Activated naive CD8-positive, alpha-beta T cell treated with anti-CD3 and anti-CD28 coated beads for 36 hours (primary cell): ENCODE data around the gene ELOF1. TPM values are rescaled to one million over a fixed set of nuclear protein-coding genes. Genes with fewer than 3 reads are reported as not detected.
A peak's percentile ranks its signal among the peaks of the same experiment; 100 is the strongest.

ENCODE experiments used
- DNase-seq: peaks from one replicate; pipeline ENCODE4 v3.0.0; 2021
- H3K27ac Mint-ChIP-seq: one replicate; pipeline ENCODE4 v1.8.0; 2022; ENCODE audit warnings: mild to moderate bottlenecking, moderate library complexity, mixed read lengths
- H3K27me3 Mint-ChIP-seq: one replicate; pipeline ENCODE4 v1.8.0; 2022; ENCODE audit warnings: mild to moderate bottlenecking, mixed read lengths
- H3K36me3 Mint-ChIP-seq: one replicate; pipeline ENCODE4 v1.8.0; 2021; ENCODE audit warnings: mild to moderate bottlenecking, mixed read lengths
- H3K4me1 Mint-ChIP-seq: one replicate; pipeline ENCODE4 v1.8.0; 2021; ENCODE audit warnings: mixed read lengths
- H3K4me3 Mint-ChIP-seq: one replicate; pipeline ENCODE4 v1.8.0; 2022; ENCODE audit warnings: mild to moderate bottlenecking, moderate library complexity, mixed read lengths
- H3K9me3 Mint-ChIP-seq: one replicate; pipeline ENCODE4 v1.8.0; 2022; ENCODE audit warnings: mixed read lengths
- total RNA-seq, 2 experiments: library from RNA; stranded (reverse); gene quantifications; one replicate each; pipeline ENCODE4 v1.2.3, GENCODE V29; 2021

The ELOF1 gene
- total RNA-seq, 2 experiments from 2014 or later: 63.8 to 69.3 TPM

DNA sequence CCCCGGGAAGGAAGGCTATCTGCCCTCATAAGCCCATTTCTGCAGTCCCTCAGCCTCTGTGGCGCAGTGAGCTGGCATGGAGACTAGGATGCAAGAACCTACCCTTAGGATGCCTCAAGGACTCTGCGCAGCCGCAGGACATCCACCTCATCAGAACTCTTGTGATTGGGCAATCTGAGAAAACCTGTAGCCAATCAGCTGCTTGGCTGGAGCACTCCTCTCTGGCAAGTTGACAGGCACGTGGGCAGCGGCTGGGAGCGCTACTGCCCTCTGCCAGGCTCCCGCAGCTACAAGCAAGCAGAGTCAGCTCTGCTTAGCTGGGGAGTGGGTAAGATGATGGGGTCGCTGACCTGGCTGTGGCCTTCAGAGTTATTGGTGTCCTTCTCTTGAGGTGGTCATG, 28.6 kb downstream of the ELOF1 start:
- Mint-ChIP-seq H3K4me3 (no peak overlapping the region), H3K27me3 (no peaks in the 10 kb centered on the region), H3K36me3 (no peaks in the 10 kb centered on the region), H3K4me1 (peaks cover 21% of the 10 kb centered on the region), H3K27ac (no peak overlapping the region), H3K9me3 (no peaks in the 10 kb centered on the region)
- DNase-seq: peak; percentile 63

DNA sequence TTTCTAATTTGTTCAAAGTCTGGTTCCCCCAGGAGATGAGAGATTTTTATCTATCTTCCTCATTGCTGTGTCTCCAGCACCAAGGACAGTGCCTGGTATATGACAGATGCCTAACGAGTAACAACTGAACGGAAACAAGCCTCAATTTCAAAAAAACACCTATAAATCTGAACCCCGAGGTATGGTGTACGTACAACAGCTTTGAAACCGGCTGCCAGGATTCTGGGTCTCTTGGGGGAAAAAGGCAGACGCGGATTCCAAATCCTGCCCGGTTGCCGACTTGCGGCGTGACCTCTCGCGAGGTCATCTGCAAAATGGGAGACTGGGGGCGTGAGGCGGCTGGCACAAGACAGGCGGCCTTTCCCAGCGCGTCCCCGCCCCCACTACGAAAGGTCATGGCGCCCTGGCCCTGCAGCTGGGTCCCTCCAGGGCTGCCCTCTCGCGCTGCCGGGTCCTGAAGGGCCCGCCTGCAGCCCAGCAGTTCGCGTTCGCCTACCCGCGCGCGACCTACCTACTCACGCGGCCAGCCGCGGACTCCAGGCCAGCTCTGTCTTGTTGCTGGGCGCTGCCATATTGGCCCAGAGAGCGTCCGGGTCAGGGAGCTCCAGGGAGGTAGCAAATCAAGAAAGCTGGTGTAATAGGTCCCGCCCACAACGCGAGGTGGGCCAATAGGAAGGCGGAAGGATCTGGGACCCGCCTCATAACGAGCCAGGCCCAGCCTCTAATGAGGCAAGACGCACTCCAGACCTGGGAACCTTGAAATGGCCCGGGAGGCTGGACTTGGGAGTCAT, 30.3 kb downstream of the ELOF1 start, which contains the start of gene ECSIT:
Gene ECSIT (minus strand): TSS at position 584 of the 791 bp plus-strand sequence. CDS start 9,964 bp downstream, outside the sequence.
- peaks cover 21% of the 10 kb centered on the region for H3K4me1 Mint-ChIP-seq
- H3K27ac Mint-ChIP-seq: peak within 1 kb of the TSS; percentile 85
- peak; percentile 93 for DNase-seq
- H3K36me3 Mint-ChIP-seq: no peaks in the 10 kb centered on the region
- no peaks in the 10 kb centered on the region for H3K9me3 Mint-ChIP-seq
- peak within 1 kb of the TSS; percentile 87 for H3K4me3 Mint-ChIP-seq
- no peaks in the 10 kb centered on the region for H3K27me3 Mint-ChIP-seq

DNA sequence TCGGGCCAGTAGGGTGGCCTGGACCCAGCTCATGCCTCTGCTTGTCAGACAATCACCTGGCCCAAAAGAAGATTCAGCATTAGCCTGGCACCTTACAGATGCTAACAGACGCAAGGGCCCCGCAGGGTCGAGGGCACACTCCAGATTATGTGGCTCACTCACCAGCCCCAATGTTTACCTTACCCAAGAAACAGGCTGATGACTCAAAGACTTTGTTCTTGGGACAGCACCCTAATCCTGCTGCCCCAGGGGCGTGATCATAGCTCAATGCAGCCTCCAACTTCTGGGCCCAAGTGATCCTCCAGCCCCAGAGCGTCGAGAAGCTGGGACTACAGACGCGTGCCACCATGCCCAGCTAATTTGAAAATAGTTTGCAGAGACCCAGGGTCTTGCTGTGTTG, 39.9 kb downstream of the ELOF1 start:
- peaks cover 6% of the 10 kb centered on the region for H3K36me3 Mint-ChIP-seq
- no peak overlapping the region for H3K27ac Mint-ChIP-seq
- no peaks in the 10 kb centered on the region for H3K27me3 Mint-ChIP-seq
- no peak overlapping the region for H3K4me3 Mint-ChIP-seq
- H3K4me1 Mint-ChIP-seq: no peaks in the 10 kb centered on the region
- no peaks in the 10 kb centered on the region for H3K9me3 Mint-ChIP-seq
- DNase-seq: no peak

- no peak overlapping the region for H3K4me3 Mint-ChIP-seq
- H3K4me1 Mint-ChIP-seq: no peaks in the 10 kb centered on the region
- no peaks in the 10 kb centered on the region for H3K27me3 Mint-ChIP-seq
- no peaks in the 10 kb centered on the region for H3K9me3 Mint-ChIP-seq
- H3K27ac Mint-ChIP-seq: no peak overlapping the region
- peaks cover 12% of the 10 kb centered on the region for H3K36me3 Mint-ChIP-seq
- DNase-seq: no peak
Measured at GRCh38 chr19:11513946-11514345, 45.1 kb downstream of the ELOF1 start.

- no peak for DNase-seq
- H3K4me1 Mint-ChIP-seq: peaks cover 5% of the 10 kb centered on the region
- peaks cover 3% of the 10 kb centered on the region for H3K27me3 Mint-ChIP-seq
- H3K9me3 Mint-ChIP-seq: no peaks in the 10 kb centered on the region
- no peak overlapping the region for H3K4me3 Mint-ChIP-seq
- no peak overlapping the region for H3K27ac Mint-ChIP-seq
- H3K36me3 Mint-ChIP-seq: peaks cover 23% of the 10 kb centered on the region
Measured at GRCh38 chr19:11510444-11510843, 48.6 kb downstream of the ELOF1 start.

DNA sequence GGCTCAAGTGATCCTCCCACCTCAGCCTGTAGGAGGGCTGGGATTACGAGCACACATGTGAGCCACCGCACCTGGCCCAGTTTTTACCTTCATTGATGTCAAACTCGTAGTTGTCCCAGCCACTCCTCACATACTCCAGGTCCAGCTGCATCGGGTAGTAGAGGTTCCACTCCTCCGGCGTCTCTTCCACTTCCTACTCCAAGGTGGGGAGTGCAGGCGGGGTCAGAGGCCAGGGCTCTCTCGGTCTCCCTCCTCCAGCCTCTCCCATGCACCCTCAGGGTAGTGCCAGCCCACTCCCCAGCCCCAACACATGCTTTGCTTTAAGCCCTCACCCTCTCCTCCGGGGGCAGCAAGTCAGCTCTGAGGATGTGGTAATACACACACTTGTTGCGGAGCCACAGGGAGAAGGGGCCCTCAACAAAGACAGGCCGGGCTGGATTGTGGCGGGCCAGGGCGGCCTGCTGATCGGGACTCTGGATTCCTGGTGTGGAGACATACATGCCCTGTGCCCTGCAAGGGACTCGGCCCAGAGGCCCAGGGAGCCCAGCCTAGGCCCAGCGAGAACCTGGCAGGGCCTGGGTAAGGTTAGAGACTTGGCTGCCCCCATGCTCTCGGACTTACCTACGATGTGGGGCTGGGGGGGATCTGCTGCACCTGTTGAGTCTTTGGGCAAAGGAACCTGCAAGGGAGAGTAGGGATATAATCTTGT, 51.5 kb downstream of the ELOF1 start:
- Mint-ChIP-seq H3K4me3 (peak overlapping the region; percentile 86), H3K9me3 (no peaks in the 10 kb centered on the region), H3K27me3 (peaks cover 3% of the 10 kb centered on the region), H3K4me1 (peaks cover 11% of the 10 kb centered on the region), H3K27ac (no peak overlapping the region), H3K36me3 (peaks cover 19% of the 10 kb centered on the region)
- no peak for DNase-seq

DNA sequence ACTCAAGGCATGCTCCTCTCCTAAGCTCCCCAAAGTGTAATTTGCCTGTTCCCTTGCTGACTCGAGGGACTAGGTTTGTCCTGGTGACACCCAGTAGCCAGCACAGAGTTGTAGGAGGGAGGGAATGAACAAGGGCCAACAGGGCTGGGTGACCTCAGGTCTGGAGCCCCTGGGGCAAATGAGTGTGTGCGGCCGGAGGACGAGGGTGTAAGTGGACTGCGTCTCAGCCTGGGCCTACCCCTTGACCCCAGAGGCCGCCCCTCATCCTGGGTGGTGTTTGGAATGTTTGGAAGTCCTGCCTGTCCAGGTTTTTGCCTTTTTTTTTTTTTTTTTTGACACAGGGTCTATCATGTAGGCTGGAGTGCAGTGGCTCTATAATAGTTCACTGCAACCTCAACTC, 52.1 kb downstream of the ELOF1 start:
- Mint-ChIP-seq H3K27me3 (peaks cover 3% of the 10 kb centered on the region), H3K4me1 (peaks cover 11% of the 10 kb centered on the region), H3K27ac (peak overlapping the region; percentile 91), H3K9me3 (no peaks in the 10 kb centered on the region), H3K4me3 (peak overlapping the region; percentile 86), H3K36me3 (peaks cover 17% of the 10 kb centered on the region)
- no peak for DNase-seq

GRCh38 chr19:11506101-11506555, 52.9 kb downstream of the ELOF1 start:
- peak overlapping the region; percentile 91 for H3K27ac Mint-ChIP-seq
- no peak for DNase-seq
- peaks cover 3% of the 10 kb centered on the region for H3K27me3 Mint-ChIP-seq
- peak overlapping the region; percentile 86 for H3K4me3 Mint-ChIP-seq
- peaks cover 13% of the 10 kb centered on the region for H3K36me3 Mint-ChIP-seq
- peaks cover 11% of the 10 kb centered on the region for H3K4me1 Mint-ChIP-seq
- H3K9me3 Mint-ChIP-seq: no peaks in the 10 kb centered on the region

DNA sequence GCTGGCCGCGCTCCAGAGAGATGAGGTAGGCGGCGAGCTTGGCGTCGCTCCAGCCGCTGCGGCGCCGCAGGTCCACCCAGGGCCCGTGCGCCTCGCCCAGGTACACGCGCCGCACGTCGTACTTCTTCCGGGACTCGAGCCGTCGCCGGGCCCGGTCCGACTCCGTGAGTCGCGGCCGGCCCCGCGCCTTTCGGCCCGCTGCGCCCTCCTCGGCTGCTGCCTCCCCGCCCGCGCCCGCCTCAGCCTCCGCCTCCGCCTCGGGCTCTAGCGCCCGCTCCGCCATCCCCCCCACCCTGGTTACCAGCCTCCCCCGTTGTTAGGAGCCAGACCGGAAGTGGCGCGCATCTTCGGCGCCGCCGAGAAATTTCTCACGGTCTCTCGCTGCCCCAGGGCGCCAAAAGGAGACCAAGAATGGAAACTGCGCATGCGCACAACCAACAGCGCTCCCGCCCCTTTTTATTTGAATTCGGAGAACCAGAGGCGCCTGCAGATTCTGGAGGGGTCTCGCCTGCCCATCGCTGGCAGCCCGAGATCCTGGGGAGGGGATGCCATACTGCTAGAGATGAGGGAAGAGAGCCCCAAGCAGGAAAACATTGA, 53.4 kb downstream of the ELOF1 start, which contains the start of gene ZNF653:
Gene ZNF653 (minus strand): TSS at position 336 of the 597 bp plus-strand sequence. CDS start 53 bp downstream, at position 283.
- peak within 1 kb of the TSS; percentile 86 for H3K4me3 Mint-ChIP-seq
- peaks cover 11% of the 10 kb centered on the region for H3K4me1 Mint-ChIP-seq
- H3K27me3 Mint-ChIP-seq: peaks cover 3% of the 10 kb centered on the region

DNA sequence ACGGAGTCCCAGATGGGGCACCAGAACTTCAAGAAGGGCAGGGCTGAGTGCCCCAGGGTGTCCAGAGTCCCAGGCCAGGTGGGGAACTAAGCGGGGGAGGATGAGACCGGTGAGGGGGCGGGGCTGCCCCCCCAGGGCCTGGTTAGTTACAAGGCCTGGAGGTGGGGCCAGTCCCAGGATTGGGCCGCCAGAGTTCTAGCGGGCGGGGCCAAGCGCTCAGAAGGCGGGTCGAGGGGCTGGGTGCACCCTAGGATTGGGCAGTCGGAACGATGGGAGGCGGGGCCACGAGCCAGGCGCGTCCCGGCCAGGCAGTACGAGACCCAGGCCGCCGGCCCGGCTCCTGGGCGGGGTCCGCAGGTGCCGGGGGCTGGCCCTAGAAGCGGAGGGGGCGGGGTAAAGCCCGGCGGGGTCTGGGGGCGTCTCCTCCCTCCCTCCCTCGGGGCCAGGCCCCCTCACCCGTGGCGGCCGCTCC, 54.0 kb downstream of the ELOF1 start:
- H3K27me3 Mint-ChIP-seq: peaks cover 3% of the 10 kb centered on the region
- H3K4me1 Mint-ChIP-seq: peaks cover 11% of the 10 kb centered on the region
- H3K4me3 Mint-ChIP-seq: peak overlapping the region; percentile 86
- H3K36me3 Mint-ChIP-seq: peaks cover 10% of the 10 kb centered on the region
- peak; percentile 99 for DNase-seq
- peak overlapping the region; percentile 80 for H3K27ac Mint-ChIP-seq
- no peaks in the 10 kb centered on the region for H3K9me3 Mint-ChIP-seq

More for the DNA sequence above, 53.4 kb downstream of the ELOF1 start, which contains the start of gene ZNF653:
- H3K36me3 Mint-ChIP-seq: peaks cover 10% of the 10 kb centered on the region
- H3K27ac Mint-ChIP-seq: peak within 1 kb of the TSS; percentile 91
- DNase-seq: peak; percentile 93
- no peaks in the 10 kb centered on the region for H3K9me3 Mint-ChIP-seq

GRCh38 chr19:11504502-11505031, 54.5 kb downstream of the ELOF1 start:
- peak overlapping the region; percentile 80 for H3K27ac Mint-ChIP-seq
- no peak for DNase-seq
- peaks cover 3% of the 10 kb centered on the region for H3K27me3 Mint-ChIP-seq
- peak overlapping the region; percentile 86 for H3K4me3 Mint-ChIP-seq
- H3K4me1 Mint-ChIP-seq: peaks cover 11% of the 10 kb centered on the region
- H3K9me3 Mint-ChIP-seq: no peaks in the 10 kb centered on the region
- peaks cover 10% of the 10 kb centered on the region for H3K36me3 Mint-ChIP-seq

Other genes with a start within 250 kb of the ELOF1 start
- 1 to 10 TPM; 3.2 to 4.2 TPM for gene RAB3D, start 219.6 kb downstream of the ELOF1 start, total RNA-seq
- 10 to 100 TPM; 20.1 to 22.5 TPM for gene TMEM205, start 213.0 kb downstream of the ELOF1 start, total RNA-seq
- gene CCDC159, start 212.7 kb downstream of the ELOF1 start, total RNA-seq: 1 to 10 TPM; 6.9 to 8.3 TPM
- gene PLPPR2, start 203.8 kb downstream of the ELOF1 start, total RNA-seq: 1 to 10 TPM in 1 of 2 experiments, under 1 TPM in 1; 0.70 to 1.2 TPM
- gene SWSAP1, start 184.6 kb downstream of the ELOF1 start, total RNA-seq: 1 to 10 TPM; 2.1 to 2.2 TPM
- gene EPOR, start 174.9 kb downstream of the ELOF1 start, total RNA-seq: 1 to 10 TPM; 3.6 to 4.5 TPM
- not detected for gene RGL3, start 139.9 kb downstream of the ELOF1 start, total RNA-seq
- gene ODAD3, start 124.1 kb downstream of the ELOF1 start, total RNA-seq: under 1 TPM; 0.27 to 0.32 TPM
- gene PRKCSH, start 123.6 kb downstream of the ELOF1 start, total RNA-seq: 100 to 1,000 TPM; 212 to 222 TPM
- not detected for gene ELAVL3, start 78.2 kb downstream of the ELOF1 start, total RNA-seq
- gene ZNF653, start 53.4 kb downstream of the ELOF1 start, total RNA-seq: 10 to 100 TPM; 12.9 to 13.1 TPM
- gene ECSIT, start 30.1 kb downstream of the ELOF1 start, total RNA-seq: 10 to 100 TPM; 46.7 to 51.7 TPM
- gene CNN1, start 20.4 kb downstream of the ELOF1 start, total RNA-seq: under 1 TPM in 1 of 2 experiments, not detected in 1; 0.36 TPM
- 1 to 10 TPM; 3.4 to 4.3 TPM for gene ACP5, start 18.4 kb upstream of the ELOF1 start, total RNA-seq
- 1 to 10 TPM; 4.7 to 5.5 TPM for gene ZNF627, start 38.3 kb upstream of the ELOF1 start, total RNA-seq
- 1 to 10 TPM; 2.2 to 3.6 TPM for gene ZNF823, start 179.7 kb upstream of the ELOF1 start, total RNA-seq
- gene ZNF441, start 207.8 kb upstream of the ELOF1 start, total RNA-seq: 1 to 10 TPM; 4.0 to 4.1 TPM
- under 1 TPM; 0.56 to 0.87 TPM for gene ZNF491, start 239.3 kb upstream of the ELOF1 start, total RNA-seq